ENCODE measurements around the gene SLC24A3.

Gene SLC24A3

GRCh38 chr20:19725373-19725772, 512.9 kb downstream of the SLC24A3 start:
- no peak for DNase-seq (ENCODE audit: low read depth, low spot score)
- Histone ChIP-seq H3K27ac (peak overlapping the region; percentile 18; the same call in 1 of the 2 replicates), H3K9me3 (ENCODE audit: low read depth, low read length) (no peaks in the 10 kb centered on the region), H3K4me3 (no peak overlapping the region), H3K36me3 (ENCODE audit: insufficient read depth, low read length) (no peaks in the 10 kb centered on the region), H3K9ac (ENCODE audit: insufficient read length) (no peak overlapping the region)
- no peak for TF ChIP-seq POLR2AphosphoS5 (IDR thresholded peaks at IDR 0.05; ENCODE audit: borderline replicate concordance, low read depth, low read length)
- no peak for TF ChIP-seq EZH2 (IDR thresholded peaks at IDR 0.05)
- no peak for TF ChIP-seq FOXP2 (optimal IDR thresholded peaks at IDR 0.05; ENCODE audit: control extremely low read depth, extremely low read length, insufficient read depth)

DNA sequence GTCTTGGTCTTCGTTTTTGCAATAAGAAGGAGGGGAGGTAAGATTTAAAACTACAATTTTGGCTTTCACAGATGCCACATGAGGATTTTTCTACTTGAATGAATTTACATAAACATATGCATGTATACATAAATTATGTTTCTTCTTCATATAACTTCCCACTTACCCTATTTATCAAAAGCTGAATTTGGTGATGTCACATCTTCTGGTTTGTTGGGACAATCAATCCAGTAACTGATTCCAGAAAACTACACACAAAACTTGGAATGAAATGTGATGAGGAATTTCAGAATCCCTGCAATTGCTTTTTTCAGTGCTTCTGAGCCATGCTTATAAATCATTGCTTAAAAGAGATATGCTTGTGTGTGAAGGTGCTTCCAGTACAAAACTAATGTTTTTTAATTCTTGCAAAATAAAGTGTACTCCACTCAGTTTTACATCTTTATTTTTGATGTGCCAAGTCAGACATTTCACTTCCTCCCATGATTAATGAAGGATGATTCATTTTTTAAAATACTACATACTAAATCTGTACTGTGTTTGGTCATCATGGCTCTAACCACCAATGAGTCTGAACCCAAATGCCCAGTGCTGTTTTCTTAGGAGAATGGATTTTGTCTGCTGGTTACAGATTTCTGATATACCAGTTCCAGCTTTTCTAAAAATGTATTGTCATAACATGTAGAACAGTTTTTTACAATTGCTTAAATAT, 513.5 kb downstream of the SLC24A3 start:
- Histone ChIP-seq H3K9me3 (ENCODE audit: low read depth, low read length) (no peaks in the 10 kb centered on the region), H3K36me3 (ENCODE audit: insufficient read depth, low read length) (no peaks in the 10 kb centered on the region), H3K27ac (peak overlapping the region; percentile 18; the same call in 1 of the 2 replicates), H3K4me3 (no peak overlapping the region), H3K9ac (ENCODE audit: insufficient read length) (no peak overlapping the region)
- DNase-seq (ENCODE audit: low read depth, low spot score), result no peak
- no peak for TF ChIP-seq FOXP2 (optimal IDR thresholded peaks at IDR 0.05; ENCODE audit: control extremely low read depth, extremely low read length, insufficient read depth)
- no peak for TF ChIP-seq POLR2AphosphoS5 (IDR thresholded peaks at IDR 0.05; ENCODE audit: borderline replicate concordance, low read depth, low read length)
- TF ChIP-seq EZH2 (IDR thresholded peaks at IDR 0.05), result no peak

DNA sequence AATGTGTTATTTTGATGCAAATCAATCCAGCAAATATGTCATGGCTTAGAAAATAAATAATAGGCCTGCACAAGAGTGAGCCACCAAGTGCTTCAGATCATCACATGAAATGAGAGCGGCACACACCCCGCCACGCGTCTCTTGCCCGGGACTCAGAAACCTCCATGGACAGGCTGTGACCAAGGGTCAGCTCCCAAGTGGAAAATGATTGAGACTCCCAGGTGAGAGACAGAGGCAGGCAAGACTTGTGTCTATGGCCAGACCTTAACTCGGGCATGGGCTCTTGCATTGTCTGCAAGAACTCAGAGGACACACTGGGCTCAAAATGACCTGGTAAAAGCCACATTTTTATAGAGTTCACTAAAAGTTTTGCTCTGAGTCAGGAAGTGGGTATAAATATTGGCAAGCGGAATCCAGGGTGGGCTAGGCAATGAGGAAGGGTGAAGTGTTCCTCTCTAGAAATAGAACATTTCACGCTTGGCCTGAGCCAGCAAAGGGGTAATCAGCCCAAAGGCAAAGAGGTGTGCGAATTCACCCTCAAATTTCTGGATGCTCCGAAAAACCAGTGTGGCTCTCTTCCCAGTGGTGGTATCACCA, 514.9 kb downstream of the SLC24A3 start:
- H3K27ac ChIP-seq, result no peak overlapping the region
- no peak overlapping the region for H3K4me3 ChIP-seq
- TF ChIP-seq FOXP2 (optimal IDR thresholded peaks at IDR 0.05; ENCODE audit: control extremely low read depth, extremely low read length, insufficient read depth) (no peak), POLR2AphosphoS5 (IDR thresholded peaks at IDR 0.05; ENCODE audit: borderline replicate concordance, low read depth, low read length) (no peak), EZH2 (IDR thresholded peaks at IDR 0.05) (no peak)
- H3K36me3 ChIP-seq (ENCODE audit: insufficient read depth, low read length), result no peaks in the 10 kb centered on the region
- DNase-seq (ENCODE audit: low read depth, low spot score), result no peak
- no peak overlapping the region for H3K9ac ChIP-seq (ENCODE audit: insufficient read length)
- no peaks in the 10 kb centered on the region for H3K9me3 ChIP-seq (ENCODE audit: low read depth, low read length)

GRCh38 chr20:19729672-19730071, 517.2 kb downstream of the SLC24A3 start:
- no peak for DNase-seq (ENCODE audit: low read depth, low spot score)

DNA sequence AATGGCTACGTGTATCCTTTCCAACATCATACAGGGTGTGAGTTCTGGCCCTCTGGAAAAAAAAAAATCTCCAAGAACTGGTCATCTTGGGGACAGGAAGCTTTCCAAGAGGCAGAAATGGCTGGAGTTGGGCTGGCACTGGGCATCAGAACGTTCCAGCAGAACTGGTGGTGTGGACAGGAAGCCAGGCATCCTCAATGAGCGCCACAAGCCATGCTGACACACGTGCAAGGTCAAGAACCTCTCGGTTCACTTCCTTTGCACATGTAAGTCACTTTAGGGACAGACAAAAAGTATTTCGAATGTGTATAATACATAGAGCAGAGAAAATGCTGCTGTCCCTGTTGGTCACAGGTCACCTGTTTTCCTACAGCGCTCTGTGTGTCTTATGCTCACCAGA, 518.3 kb downstream of the SLC24A3 start:
- H3K4me3 ChIP-seq, result no peak overlapping the region
- no peaks in the 10 kb centered on the region for H3K9me3 ChIP-seq (ENCODE audit: low read depth, low read length)
- TF ChIP-seq EZH2 (IDR thresholded peaks at IDR 0.05), result no peak
- no peak for TF ChIP-seq FOXP2 (optimal IDR thresholded peaks at IDR 0.05; ENCODE audit: control extremely low read depth, extremely low read length, insufficient read depth)
- no peak for TF ChIP-seq POLR2AphosphoS5 (IDR thresholded peaks at IDR 0.05; ENCODE audit: borderline replicate concordance, low read depth, low read length)
- no peak for DNase-seq (ENCODE audit: low read depth, low spot score)
- H3K9ac ChIP-seq (ENCODE audit: insufficient read length), result no peak overlapping the region
- no peaks in the 10 kb centered on the region for H3K36me3 ChIP-seq (ENCODE audit: insufficient read depth, low read length)
- no peak overlapping the region for H3K27ac ChIP-seq

More at GRCh38 chr20:19729672-19730071, 517.2 kb downstream of the SLC24A3 start:
- Histone ChIP-seq H3K27ac (no peak overlapping the region), H3K36me3 (ENCODE audit: insufficient read depth, low read length) (no peaks in the 10 kb centered on the region), H3K9ac (ENCODE audit: insufficient read length) (no peak overlapping the region), H3K9me3 (ENCODE audit: low read depth, low read length) (no peaks in the 10 kb centered on the region), H3K4me3 (no peak overlapping the region)
- no peak for TF ChIP-seq POLR2AphosphoS5 (IDR thresholded peaks at IDR 0.05; ENCODE audit: borderline replicate concordance, low read depth, low read length)
- TF ChIP-seq FOXP2 (optimal IDR thresholded peaks at IDR 0.05; ENCODE audit: control extremely low read depth, extremely low read length, insufficient read depth), result no peak
- no peak for TF ChIP-seq EZH2 (IDR thresholded peaks at IDR 0.05)

DNA sequence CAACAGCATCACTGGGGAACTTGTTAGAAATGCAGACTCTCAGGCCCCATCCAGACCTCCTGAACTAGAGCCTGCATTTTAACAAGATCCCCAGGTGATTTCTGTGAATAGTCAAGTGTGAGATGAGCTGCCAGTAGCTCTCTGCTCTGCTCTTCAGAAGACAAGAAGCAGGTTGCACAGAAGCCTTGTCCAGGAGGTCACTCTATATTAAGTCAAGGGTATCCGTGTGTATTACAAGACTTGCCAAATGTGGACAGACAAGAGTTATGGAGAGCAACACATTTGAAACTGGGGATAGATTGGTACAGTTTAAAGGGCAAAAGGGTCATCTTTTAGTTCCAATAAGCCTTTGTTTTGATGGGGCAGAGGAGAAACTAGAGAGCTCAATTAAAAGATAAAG, 522.4 kb downstream of the SLC24A3 start:
- peak overlapping the region; percentile 99 for H3K27ac ChIP-seq
- H3K4me3 ChIP-seq, result peak overlapping the region; percentile 66
- H3K9ac ChIP-seq (ENCODE audit: insufficient read length), result peak overlapping the region; percentile 64
- H3K36me3 ChIP-seq (ENCODE audit: insufficient read depth, low read length), result no peaks in the 10 kb centered on the region
- TF ChIP-seq FOXP2 (optimal IDR thresholded peaks at IDR 0.05; ENCODE audit: control extremely low read depth, extremely low read length, insufficient read depth) (no peak), EZH2 (IDR thresholded peaks at IDR 0.05) (no peak), POLR2AphosphoS5 (IDR thresholded peaks at IDR 0.05; ENCODE audit: borderline replicate concordance, low read depth, low read length) (no peak)
- no peak for DNase-seq (ENCODE audit: low read depth, low spot score)
- H3K9me3 ChIP-seq (ENCODE audit: low read depth, low read length), result no peaks in the 10 kb centered on the region

DNA sequence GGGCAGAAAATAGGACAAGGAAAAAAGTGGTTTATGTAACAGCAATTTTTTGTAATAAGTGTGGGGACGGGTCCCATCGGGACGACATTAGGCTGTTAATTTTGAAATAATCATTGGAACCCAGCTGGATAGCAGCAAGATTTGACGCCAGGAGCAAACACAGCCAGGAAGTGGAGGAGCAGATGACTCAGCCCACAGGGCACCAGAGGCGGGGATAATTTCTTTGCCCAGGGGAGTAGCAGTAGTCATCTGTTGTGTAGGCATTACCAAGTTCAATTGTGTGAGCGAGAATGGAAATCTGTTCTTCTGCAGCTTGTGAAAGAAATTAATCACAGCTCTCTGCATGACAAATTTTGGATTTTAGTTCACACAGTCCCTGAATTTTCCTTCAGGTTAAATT, 523.0 kb downstream of the SLC24A3 start:
- no peaks in the 10 kb centered on the region for H3K9me3 ChIP-seq (ENCODE audit: low read depth, low read length)
- H3K9ac ChIP-seq (ENCODE audit: insufficient read length), result peak overlapping the region; percentile 64
- TF ChIP-seq POLR2AphosphoS5 (IDR thresholded peaks at IDR 0.05; ENCODE audit: borderline replicate concordance, low read depth, low read length), result peak; percentile 67
- no peak for TF ChIP-seq EZH2 (IDR thresholded peaks at IDR 0.05)
- no peak for TF ChIP-seq FOXP2 (optimal IDR thresholded peaks at IDR 0.05; ENCODE audit: control extremely low read depth, extremely low read length, insufficient read depth)
- H3K27ac ChIP-seq, result peak overlapping the region; percentile 99
- DNase-seq (ENCODE audit: low read depth, low spot score), result peak; percentile 95
- no peaks in the 10 kb centered on the region for H3K36me3 ChIP-seq (ENCODE audit: insufficient read depth, low read length)
- H3K4me3 ChIP-seq, result peak overlapping the region; percentile 66

GRCh38 chr20:19737025-19737424, 524.6 kb downstream of the SLC24A3 start:
- Histone ChIP-seq H3K9me3 (ENCODE audit: low read depth, low read length) (no peaks in the 10 kb centered on the region), H3K9ac (ENCODE audit: insufficient read length) (peak overlapping the region; percentile 48), H3K36me3 (ENCODE audit: insufficient read depth, low read length) (no peaks in the 10 kb centered on the region), H3K4me3 (0 out of 2 replicates have a peak overlapping the region, but pooled peaks have one; percentile 0), H3K27ac (peak overlapping the region; percentile 99)
- no peak for DNase-seq (ENCODE audit: low read depth, low spot score)
- no peak for TF ChIP-seq POLR2AphosphoS5 (IDR thresholded peaks at IDR 0.05; ENCODE audit: borderline replicate concordance, low read depth, low read length)
- no peak for TF ChIP-seq FOXP2 (optimal IDR thresholded peaks at IDR 0.05; ENCODE audit: control extremely low read depth, extremely low read length, insufficient read depth)
- TF ChIP-seq EZH2 (IDR thresholded peaks at IDR 0.05), result no peak
